ELR (cell line): ENCODE measurements around the gene GHRH.

ENCODE experiments used
- DNase-seq: peaks from one replicate; pipeline ENCODE4 v3.0.0-alpha.2; 2015; ENCODE audit warnings: low read depth

GHRH gene

DNA sequence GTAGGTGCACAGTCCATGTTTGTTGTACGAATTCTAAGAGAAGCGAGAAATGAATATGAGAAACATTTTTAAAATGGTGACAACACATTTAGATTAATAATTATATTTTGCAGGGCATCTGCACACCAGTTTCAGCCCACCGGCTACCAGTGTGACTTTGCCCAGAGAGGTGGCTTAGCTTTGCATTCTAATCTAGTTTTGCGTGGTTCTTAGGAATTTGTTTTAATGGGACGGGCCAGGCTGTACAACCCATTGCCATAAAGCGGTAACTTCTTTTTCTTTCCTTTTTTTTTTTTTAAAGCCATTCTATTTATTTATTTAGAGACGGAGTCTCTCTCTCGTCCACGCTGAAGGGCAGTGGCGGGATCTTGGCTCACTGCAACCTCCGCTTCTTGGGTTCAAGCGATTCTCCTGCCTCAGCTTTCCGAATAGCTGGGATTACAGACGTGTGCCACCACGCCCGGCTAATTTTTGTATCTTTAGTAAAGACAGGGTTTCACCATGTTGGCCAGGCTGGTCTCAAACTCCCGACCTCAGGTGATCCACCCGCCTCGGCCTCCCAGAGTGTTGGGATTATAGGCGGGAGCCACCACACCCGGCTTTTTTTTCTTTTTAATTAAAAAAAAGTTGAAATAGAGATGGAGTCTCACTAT is 28.7 kb upstream of the GHRH start:
- no peak for DNase-seq

DNA sequence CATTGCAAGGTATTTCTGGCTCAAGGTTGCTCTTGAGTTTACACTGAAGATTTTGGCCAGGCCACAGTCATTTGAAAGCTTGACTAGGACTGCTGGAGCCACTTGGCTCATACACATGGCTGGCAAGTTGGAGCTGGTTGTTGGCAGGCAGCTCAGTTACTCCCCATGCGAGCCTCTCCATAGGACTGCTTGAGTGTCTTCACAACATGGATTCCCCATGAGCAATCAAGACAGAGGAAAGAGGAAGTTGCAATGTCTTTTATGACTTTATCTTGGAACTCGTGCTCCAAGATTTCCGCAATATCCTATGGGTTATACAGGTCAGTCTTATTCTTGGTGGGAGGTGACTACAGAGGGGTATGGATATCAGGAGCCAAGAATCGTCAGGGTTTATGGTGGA is 26.5 kb upstream of the GHRH start:
- DNase-seq: no peak

DNA sequence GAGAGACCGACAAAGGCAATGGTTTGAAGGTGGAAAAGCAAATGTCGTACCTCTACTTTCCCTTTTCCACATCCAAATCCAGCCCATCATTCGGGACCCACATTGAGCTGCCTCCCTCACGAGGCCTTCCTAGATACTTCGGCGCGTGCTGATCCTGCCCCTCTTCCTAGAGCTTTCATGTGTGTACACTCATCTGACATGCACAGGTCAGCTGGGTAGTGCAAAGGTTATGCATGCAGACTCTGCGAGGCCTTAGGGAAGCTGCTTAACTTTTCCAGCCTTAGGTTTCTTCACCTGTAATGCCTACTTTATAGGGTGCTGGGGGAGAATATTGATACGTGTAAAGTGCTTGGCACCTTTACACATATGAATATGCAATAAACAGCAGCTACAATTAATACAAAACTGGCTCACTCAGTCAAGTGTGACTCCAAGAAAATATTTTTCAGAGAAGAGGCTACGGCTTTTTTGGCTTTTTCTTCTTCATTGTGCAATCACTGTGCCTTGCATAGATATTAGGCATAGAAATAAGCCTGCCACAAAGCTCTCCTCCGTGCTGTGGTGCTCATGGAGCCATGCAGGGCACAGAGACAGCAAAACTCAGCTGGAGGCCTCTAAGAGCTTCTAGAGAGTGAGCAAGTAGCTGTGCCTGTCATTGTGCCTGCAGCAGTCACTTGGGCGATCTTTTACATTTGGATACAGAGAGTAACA is 24.2 kb upstream of the GHRH start:
- DNase-seq: no peak

DNA sequence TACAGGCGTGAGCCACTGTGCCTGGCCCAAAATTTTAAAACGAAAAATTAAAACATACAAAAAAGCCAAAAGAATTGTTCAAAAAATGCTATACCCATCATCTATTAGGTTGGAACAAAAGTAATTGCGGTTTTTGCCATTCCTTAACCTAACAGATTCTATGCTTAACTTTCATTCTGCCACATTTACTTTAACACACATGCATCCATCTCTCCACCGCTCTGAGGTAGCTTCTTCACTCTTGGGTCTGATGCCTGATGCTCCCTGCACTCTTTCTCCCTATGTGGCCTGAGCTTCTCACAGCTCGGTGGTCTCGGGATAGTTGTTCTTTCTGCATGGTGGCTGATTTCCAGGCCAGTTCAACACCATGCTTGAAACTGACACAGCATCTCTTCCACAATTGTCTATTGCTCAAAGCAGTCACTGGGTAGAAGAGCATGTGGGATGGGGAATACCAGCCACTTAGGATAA is 23.1 kb upstream of the GHRH start:
- DNase-seq: no peak

DNA sequence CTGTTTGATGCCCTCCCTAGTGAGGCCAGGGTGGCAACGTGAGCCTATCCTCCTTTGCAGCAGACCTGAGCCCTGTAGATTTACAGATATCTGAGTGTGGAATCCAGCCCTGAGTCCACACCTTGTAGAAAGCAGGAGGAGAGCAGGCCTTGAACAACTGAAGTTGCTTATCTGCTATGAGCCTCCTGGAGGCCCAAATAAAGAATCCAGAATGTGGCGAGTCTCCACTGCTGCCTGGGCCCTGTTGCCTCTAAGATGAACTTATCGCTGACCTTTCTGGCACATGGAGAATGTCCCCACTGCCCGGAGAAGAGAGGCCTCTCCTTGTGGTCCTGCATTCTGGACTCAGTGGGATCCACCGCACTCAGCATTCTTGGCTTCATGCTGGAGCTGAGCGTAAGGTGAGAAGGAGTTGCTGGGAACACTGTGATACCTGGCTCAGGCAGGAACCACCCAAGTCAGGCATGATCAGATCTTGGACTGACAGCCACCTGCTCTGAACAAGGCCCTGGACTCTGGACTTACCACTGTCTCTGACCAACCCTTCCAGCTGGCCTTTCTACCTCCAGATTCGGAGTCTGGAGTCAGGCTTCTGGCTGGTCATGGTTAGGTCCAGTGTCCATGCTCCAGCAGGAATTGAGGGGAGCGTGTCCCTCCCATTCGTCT is 22.0 kb upstream of the GHRH start:
- DNase-seq: no peak

DNA sequence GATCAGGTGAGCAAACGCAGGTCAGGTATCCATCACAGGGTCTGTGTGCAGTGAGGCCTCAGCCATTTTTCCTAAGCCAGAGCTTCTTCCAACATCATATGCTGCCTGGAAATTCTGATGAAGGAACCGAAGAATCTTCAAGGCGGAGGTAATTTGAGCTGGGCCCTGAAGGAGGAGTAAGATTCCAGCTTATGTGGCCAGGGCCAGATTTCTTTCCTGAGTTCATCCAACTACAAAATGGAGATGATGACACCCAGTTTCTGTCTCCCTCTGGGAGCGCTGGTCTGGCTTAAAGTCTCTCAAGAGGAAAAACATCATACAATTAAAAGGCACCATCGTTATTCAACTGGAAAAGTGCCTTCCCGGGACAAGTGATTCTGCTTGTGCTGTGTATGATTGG is 20.9 kb upstream of the GHRH start:
- peak; percentile 82 for DNase-seq

DNA sequence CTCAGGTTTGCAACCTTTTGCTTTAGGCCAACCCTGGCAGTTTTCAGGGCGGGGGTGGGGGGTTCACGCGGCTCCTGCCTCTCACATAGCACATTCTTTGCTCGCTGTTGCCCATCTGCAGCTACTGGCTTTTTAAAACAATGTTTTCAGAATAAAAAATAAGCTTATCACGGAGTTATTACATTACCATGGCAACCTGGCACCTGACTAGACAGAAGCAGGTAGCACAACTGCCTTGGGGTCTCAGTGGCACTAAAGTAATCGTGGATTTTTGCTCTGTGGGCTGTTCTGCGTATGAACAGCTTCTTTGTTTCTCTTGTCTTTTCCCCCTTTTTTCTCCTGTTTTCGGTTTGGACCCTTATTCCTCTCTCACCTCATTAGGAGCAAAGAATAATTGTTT is 18.8 kb upstream of the GHRH start:
- DNase-seq: no peak

DNA sequence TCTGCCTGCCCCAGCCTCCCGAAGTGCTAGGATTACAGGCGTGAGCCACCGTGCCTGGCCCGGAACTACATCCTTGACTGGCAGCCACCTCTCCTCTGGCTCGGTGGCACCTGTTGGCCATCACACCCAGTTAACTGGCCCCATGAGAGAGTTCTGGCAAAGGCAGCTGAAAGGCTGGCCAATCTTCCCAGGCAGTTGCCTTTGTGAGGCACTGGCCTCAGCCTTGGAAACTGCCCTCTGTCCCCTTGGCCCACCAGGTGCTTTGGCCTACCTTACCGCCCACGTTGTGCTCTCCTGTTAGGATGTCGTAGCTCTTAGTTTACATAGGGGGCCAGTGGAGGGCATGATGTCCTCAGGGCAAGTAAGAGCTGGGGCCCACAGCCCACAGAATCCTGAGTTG is 18.2 kb upstream of the GHRH start:
- no peak for DNase-seq

DNA sequence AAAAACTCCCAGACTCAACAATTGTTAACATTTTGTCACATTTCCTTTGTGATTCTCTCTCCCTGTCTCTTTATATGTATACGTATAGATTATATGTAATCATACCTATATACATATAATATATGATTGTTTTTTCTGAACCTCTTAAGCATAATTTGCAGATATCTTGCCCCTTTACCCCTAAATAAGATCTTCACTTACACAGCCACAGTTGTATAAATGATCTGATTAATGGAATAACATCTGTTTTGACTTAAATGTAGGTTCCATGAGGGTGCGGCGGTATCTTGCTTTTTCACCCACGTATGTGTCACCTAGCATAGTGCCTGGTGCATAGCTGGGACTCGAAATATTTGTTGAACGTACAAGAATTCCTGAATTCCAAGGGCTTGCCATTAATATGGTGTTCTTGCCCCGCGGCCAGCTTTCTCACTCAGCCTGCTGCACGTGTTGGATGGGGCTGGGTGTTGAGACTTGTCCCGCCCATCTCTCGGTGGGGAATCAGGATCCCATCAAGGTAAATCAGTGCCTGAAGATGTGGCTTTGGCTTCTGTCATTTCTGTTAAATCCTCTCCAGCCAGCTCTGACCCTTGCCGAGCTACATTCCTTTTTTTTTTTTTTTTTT is 17.5 kb upstream of the GHRH start:
- DNase-seq: peak; percentile 44

DNA sequence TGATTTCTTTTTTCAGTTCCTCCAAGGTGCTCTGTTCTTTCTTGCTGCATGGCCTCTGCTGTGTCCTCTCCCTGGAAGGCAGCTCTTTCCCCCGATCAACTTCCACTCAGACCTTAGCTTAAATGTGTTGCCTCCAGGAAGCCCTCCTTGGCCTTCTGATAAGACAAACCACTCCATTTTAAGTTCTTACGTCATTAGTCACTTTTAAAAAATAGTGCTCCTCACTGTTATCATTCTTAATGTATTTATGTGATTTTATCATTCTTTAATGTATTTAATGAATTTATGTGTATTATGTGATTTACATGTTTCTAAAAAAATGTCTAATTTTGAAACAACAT is 15.6 kb upstream of the GHRH start:
- no peak for DNase-seq

DNA sequence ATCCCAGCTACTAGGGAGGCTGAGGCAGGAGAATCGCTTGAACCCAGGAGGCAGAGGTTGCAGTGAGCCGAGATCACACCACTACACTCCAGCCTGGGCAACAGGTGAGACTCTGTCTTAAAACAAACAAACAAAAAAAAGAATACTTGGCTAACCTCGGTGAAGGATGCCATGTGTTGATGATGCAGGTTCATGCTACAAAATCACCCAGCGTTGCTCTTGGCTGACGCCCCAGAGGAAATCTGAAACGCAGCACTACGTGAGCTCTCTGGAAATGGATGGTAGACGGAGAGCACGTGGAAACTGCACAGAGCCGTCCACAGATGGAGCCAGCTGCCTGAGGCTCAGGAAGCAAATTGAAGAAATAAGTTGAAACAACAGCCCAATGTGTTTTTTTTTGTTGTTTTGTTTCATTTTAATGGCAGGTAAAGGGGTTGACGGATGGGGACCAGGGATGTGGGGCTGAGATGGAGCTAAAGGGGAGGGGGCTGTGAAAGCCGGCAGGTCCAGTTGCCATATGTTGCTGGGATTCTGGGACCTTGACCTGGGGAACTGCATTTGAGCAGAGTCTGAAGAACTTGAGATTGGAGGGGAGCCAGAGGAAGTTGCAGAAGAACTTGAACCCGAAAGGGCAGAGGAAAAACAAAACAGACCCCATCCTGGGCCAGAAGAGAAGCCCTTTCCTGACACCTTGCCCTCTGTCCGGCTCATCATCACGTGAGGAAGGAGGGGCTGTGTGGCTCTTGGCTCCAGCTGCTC is 15.1 kb upstream of the GHRH start:
- peak; percentile 63 for DNase-seq

DNA sequence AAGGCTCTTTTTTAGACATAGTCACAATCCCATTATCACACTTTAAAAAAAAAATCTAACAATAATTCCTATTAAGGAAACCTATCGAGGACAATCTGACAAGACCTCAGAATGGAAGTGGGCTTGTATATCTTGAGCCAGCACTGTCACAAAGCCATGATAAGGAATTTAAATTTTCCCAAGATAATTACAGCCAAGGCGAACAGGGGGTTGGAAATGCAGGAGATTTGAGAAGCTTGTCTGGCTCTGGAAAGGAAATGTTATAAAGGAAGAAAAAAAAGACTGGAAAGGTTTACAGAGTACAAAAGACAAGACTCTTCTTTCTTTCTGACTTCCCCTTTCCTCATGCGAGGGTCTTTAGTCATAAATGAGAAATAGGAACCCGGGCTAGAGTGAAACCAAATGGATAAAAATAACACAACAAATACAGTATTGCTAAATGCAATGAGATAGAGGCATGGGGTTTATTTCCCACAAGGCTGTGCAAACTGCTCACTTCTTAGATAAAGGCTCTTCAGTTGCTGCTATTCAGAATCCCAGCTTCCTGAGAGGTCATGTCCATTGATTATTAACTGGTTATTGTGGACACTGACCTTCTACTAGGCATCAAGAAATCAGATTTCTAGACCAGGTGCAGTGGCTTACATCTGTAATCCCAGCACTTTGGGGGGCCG is 13.4 kb upstream of the GHRH start:
- no peak for DNase-seq

DNA sequence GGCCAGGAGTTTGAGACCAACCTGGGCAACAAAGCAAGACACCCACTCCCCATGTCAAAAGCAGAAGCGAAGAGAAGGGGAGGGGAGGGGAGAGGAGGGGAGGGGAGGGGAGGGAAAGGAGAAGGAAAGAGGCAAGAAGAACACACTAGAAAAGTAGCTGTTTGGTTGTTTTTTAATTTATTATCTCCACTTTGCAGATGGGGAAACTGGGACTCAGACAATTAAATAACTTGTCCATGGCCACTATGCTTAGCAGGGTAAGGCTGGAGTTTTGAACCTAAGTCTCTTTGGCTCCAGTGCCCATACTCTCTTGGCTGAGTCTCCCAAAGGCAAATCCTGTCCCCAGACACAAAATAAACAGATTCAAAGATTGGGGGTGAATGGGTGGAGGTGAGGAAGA is 12.4 kb upstream of the GHRH start:
- DNase-seq: no peak

DNA sequence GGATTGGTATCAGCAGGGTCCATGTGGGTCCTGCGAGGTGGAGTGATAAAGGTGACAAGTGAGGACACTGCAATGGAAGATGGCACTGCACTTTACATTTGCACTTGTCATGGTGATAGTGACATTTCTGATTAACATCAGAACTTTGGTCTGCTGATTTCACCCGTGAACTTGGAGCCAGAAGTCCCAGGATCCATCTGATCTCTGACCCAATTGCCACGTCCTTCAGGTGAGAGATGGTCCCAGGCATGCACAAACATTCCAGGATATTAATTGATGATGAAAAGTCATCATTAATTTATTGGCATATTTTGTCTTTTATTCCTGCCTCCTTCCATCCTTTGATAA is 9.8 kb upstream of the GHRH start:
- no peak for DNase-seq

DNA sequence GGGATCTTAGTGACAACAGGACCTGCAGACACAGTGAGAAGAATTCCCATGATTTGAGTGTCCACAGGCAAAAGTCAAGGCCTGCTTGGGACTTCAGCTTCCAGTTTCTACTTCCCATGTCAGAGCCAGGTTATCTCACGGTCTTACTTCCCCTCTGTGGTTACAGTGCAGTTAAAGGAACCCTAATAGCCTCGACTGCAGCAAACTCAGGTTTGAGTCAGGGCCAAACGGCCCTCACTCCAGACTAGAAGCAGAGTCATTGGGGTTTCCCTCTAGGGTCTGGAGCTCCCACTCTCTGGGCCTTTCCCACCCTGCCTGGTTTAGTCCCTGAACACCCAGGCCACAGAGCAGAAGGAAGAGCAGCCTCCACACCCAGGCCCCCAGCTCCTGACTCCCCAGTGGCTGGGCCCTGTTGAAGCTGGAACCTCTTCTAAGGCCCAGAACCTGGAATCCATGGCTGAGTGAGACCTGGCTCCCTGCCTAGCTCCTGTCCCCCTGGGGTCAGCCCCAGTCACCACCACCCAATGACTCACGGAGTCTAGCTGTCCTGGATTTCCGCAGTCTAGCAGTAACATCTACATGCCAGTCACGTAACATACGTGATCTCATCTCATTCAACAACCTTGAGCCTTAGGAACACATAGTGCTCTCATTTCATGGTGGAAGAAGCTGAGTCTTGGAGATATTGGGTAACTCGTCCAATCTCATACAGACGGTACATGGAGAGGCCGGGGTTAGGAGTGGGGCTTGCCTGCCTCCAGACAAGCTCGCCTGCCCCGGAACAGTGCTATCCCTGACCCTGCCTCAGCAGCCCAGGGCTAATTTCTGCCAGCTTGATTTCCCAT is 9.2 kb upstream of the GHRH start:
- peak; percentile 68 for DNase-seq

DNA sequence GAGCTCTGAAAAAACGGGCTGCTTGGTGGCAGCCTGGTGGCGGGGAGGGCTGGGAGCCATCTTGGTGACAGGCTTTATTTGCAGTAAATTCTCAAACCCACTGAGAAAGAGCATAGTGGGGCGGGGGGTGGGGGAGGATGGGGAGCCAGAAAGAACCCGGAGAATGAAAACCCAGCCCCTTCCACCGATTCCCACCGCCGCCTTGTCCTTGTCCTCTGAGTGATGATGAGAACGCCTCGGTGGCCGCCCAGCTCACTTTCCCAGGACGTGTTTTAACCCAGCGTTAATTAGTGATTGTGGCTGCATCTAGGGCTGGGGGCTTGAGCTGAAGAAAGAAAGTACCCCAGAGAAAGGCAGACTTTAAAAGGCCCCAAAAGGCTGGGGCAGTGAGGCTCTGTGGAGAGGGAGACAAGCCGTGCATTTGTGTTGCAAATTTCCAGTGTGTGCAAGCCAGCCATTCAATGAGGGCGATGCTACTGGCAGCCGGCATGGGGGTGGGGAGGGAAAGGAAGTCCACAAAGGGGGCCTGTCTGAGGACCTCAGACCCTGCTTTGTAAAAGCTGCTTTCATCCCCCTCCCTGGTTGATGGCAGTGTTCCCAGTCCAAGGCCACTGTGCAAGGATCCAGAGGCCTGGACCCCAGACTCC is 6.2 kb upstream of the GHRH start:
- DNase-seq: no peak

DNA sequence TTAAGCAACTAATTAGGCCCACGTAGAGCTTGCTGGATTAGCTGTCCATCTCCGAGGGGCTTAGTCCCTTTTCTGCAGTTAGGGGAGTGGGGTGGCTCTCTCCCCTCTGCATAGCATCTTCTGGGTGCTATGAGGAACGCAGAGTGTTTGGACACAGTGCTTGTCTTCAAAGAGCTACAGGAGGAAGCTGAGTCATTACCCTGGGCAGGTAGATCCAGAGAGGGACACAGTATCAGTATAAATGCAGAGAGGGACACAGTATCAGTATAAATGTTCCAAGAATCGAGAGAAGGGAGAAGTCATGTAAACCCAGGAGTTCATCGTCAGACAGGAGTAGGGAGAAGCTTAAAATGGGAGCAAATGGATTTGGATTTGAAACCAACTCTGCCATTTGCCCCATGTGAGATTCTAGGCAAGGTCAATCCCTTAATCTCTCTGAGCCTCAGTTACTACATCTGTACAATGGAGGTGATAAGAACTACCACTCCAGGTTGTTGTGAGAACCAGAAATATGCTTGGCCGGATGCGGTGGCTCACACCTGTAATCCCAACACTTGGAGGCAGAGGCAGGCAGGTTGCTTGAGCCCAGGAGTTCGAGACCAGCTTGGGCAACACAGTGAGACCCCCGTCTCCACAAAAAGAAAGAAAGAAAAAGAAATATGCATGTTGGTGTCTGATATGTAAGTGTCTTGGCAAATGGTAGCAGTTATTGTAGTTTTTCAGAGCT is 5.5 kb upstream of the GHRH start:
- DNase-seq: no peak

DNA sequence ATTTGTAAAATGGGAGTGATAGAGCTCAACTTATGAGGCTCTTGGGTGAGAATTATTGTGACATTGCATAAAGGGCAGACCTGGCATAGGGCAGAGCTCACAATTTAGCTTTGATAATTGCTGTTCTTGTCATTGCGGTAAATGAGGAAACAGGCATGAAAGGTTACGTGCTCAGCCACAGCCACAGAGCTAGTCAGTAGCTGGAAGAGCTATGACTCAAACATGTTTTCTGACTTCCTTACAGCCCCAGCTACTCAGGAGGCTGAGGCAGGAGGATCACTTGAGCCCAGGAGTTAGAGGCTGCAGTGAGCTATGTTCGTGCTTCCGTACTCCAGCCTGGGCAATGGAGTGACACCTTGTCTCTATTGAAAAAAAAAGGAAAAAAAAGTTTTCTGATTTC is 3.5 kb upstream of the GHRH start:
- peak; percentile 25 for DNase-seq

DNA sequence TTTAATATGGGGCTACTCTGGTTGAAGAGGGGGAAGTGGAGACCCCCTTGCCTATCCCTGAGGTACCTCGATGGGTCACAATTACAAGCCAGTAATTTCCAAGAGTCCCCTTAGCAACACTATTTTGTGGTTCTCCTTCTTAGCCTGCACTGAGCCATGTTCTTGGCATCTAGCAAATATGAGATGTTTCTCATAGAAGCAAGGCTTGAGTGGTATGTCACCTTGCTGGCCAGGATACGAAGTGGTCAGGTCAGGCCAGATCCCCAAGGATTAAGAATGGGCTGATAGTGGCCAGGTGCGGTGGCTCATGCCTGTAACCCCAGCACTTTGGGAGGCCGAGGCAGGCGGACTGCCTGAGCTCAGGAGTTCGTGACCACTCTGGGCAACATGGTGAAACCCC is 2.1 kb upstream of the GHRH start:
- DNase-seq: no peak

DNA sequence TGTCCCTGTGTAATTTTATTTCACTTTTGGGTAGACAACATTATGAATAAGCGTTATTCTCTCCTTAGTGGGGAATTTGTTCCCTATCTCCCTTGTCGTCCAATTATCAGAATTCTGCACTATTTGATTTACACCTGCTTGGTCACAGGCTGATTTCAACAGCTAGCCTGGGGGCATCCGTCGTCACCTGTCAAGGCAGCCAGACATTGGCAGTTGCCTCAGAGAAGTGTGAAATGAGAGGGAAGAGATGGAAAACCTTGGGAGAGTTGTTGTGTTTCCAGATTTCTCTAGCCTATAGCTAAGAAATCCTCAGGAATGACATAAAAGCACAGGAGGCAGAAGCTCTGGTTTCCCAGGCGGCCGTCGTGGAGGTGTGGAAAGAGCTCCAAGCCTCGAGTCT is 891 bp upstream of the GHRH start:
- DNase-seq: no peak
